RWPE2 (cell line): Measurements from ENCODE around the gene ORC6.

Experiments used
- ATAC-seq: fragments of 200-7000 bp; cut with Tn5 transposase; 3 replicates; pipeline ENCODE4 v1.9.1; 2021; ENCODE audit warnings: low read depth
- DNase-seq: peaks from one replicate; pipeline ENCODE4 v3.0.0-alpha.2; 2020; ENCODE audit warnings: low spot score
- H3K27ac ChIP-seq: fragments of 450-650 bp; 2 replicates; pipeline ENCODE4 v1.5.1; 2017; ENCODE audit warnings: mild to moderate bottlenecking; ENCODE audit not compliant: poor library complexity, severe bottlenecking
- H3K27me3 ChIP-seq: fragments of 250-450 bp; sonication (Bioruptor Pico); 2 replicates; pipeline ENCODE4 v1.5.1; 2021; ENCODE audit warnings: mild to moderate bottlenecking, moderate library complexity; ENCODE audit not compliant: insufficient read depth, poor library complexity, severe bottlenecking
- H3K36me3 ChIP-seq: fragments of 250-450 bp; sonication (Bioruptor Pico); 2 replicates; pipeline ENCODE4 v1.5.1; 2020; ENCODE audit warnings: low read depth, mild to moderate bottlenecking, moderate library complexity
- H3K4me1 ChIP-seq: fragments of 250-450 bp; sonication (Bioruptor Pico); 2 replicates; pipeline ENCODE4 v1.5.1; 2021; ENCODE audit warnings: mild to moderate bottlenecking, moderate library complexity; ENCODE audit not compliant: insufficient read depth, poor library complexity, severe bottlenecking
- H3K4me3 ChIP-seq: fragments of 250-450 bp; sonication (Bioruptor Pico); 2 replicates; pipeline ENCODE4 v1.5.1; 2021; ENCODE audit warnings: mild to moderate bottlenecking, moderate library complexity; ENCODE audit not compliant: severe bottlenecking
- H3K9me3 ChIP-seq: fragments of 250-450 bp; sonication (Bioruptor Pico); 2 replicates; pipeline ENCODE4 v1.5.1; 2021; ENCODE audit warnings: mild to moderate bottlenecking, moderate library complexity; ENCODE audit not compliant: severe bottlenecking
- TF ChIP-seq, protein P1 (sequence below): fragments of 450-650 bp; IDR thresholded peaks from one replicate; pipeline ENCODE4 v1.5.1; 2017; ENCODE audit warnings: mild to moderate bottlenecking, moderate library complexity; ENCODE audit not compliant: poor library complexity, severe bottlenecking

The ORC6 gene

DNA sequence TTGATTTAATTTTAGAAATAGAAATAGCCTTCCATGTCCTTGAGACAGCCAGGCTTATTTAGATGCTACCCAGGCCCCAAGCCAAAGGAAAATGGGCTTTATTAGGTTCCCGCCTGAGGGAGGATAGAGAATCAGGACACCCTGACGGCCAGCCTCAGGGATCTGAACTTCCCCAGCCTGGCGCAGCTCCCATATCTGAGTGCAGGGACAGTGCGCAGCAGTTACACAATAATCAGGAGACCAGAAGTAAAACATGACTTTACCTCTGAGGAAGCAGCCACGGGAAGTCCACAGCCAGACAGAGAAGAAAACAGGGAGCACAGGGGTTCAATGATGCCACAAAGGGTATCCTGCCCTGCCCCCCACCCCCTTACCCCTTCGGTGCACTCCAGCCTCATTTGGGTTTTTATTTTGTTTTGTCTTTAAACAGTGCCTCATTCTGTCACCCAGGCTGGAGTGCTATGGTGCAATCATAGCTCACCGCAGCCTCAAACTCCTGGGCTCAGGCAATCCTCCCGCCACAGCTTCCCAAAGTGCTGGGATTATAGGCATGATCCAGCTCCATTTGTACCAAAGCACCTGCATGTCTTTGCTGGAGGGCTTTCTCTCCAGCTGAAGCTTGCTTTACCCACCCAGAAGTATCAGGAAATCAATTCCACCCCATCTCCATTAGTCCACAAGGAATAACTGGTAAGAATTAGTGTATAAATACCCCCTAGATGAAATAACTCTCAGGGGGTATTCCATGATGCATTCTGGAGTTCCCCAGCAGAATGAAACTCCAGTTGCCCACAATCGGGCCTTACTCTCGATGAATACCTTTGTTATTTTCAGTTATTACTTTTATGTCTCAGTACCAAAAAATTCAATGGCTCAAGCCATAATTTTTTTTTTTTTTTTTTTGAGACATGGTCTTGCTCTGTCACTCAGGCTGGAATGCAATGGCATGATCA is 21.9 kb downstream of the ORC6 start:
- H3K27ac ChIP-seq = no peak overlapping the region
- TF ChIP-seq, protein P1, sequence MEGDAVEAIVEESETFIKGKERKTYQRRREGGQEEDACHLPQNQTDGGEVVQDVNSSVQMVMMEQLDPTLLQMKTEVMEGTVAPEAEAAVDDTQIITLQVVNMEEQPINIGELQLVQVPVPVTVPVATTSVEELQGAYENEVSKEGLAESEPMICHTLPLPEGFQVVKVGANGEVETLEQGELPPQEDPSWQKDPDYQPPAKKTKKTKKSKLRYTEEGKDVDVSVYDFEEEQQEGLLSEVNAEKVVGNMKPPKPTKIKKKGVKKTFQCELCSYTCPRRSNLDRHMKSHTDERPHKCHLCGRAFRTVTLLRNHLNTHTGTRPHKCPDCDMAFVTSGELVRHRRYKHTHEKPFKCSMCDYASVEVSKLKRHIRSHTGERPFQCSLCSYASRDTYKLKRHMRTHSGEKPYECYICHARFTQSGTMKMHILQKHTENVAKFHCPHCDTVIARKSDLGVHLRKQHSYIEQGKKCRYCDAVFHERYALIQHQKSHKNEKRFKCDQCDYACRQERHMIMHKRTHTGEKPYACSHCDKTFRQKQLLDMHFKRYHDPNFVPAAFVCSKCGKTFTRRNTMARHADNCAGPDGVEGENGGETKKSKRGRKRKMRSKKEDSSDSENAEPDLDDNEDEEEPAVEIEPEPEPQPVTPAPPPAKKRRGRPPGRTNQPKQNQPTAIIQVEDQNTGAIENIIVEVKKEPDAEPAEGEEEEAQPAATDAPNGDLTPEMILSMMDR = no peak
- H3K27me3 ChIP-seq = no peaks in the 10 kb centered on the region
- ATAC-seq = no peak
- no peaks in the 10 kb centered on the region for H3K36me3 ChIP-seq
- DNase-seq = no peak
- no peak overlapping the region for H3K4me3 ChIP-seq
- H3K4me1 ChIP-seq = no peaks in the 10 kb centered on the region
- no peaks in the 10 kb centered on the region for H3K9me3 ChIP-seq

GRCh38 chr16:46712911-46713310 is 23.5 kb downstream of the ORC6 start:
- TF ChIP-seq, protein P1 = no peak
- no peaks in the 10 kb centered on the region for H3K4me1 ChIP-seq
- no peaks in the 10 kb centered on the region for H3K9me3 ChIP-seq
- no peak overlapping the region for H3K4me3 ChIP-seq
- no peak for ATAC-seq
- H3K27ac ChIP-seq = no peak overlapping the region
- H3K27me3 ChIP-seq = no peaks in the 10 kb centered on the region
- DNase-seq = no peak
- no peaks in the 10 kb centered on the region for H3K36me3 ChIP-seq

- ATAC-seq (no peak), DNase-seq (no peak)
- H3K4me3 ChIP-seq = no peak overlapping the region
- H3K27me3 ChIP-seq = no peaks in the 10 kb centered on the region
- no peaks in the 10 kb centered on the region for H3K36me3 ChIP-seq
- TF ChIP-seq, protein P1 = no peak
- H3K4me1 ChIP-seq = no peaks in the 10 kb centered on the region
- H3K9me3 ChIP-seq = no peaks in the 10 kb centered on the region
- H3K27ac ChIP-seq = no peak overlapping the region
These were observed 24.2 kb downstream of the ORC6 start for GRCh38 chr16:46713634-46714033.

DNA sequence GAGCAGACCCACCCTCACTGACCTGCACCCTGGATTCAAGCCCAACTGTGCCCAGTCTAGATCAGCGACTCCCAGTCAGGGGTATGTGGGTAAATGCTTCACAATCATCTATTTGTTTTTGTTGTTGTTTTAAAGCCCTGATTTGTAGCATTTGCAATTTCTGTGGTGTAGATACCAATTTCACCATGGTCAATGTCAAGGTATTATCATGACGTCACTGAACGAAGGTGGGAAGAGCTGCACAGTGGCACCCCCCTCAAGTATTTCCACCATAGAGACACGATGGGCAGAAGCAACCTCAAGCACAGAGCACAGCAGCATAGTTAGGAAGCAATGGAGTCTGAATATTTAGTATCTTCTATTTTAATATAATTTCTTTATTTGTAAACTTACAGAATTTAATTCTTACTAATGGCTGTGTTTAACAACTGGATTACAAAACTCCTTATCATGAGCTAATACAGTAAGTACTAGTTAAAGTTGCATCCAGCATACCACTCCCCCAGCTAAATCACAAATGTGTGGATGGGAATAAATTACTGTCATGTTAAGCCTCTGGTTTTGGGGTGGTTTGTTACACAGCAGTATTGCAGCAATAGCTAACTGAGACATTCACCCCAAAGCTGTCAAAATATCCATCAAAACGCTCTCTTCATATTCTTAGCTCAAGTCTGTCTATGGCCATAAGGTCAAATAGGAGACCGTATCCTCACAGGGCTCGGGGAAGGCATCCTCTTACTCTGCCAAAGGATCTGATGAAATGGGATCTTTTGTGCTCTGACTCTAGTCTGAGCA is 25.5 kb downstream of the ORC6 start:
- no peaks in the 10 kb centered on the region for H3K27me3 ChIP-seq
- DNase-seq (no peak), ATAC-seq (no peak)
- H3K27ac ChIP-seq = no peak overlapping the region
- H3K4me3 ChIP-seq = no peak overlapping the region
- TF ChIP-seq, protein P1 = no peak
- no peaks in the 10 kb centered on the region for H3K36me3 ChIP-seq
- H3K4me1 ChIP-seq = no peaks in the 10 kb centered on the region
- no peaks in the 10 kb centered on the region for H3K9me3 ChIP-seq
